Keratinocyte (primary cell): Measurements from ENCODE around the gene RAET1G. TPM values are rescaled to one million over a fixed set of nuclear protein-coding genes. Genes with fewer than 3 reads are reported as not detected.

ENCODE experiments used
- DNase-seq: peaks from one replicate; pipeline ENCODE4 v3.0.0-alpha.2; 2011; ENCODE audit warnings: low read depth, missing footprints, low spot score
- FAIRE-seq: peaks from 2 replicates; lab custom pipeline; 2011; peaks lifted over from hg19 to GRCh38; lab: Jason Lieb, UNC
- H2AFZ ChIP-seq: 2 replicates; pipeline ENCODE4 v1.6.0; 2012; ENCODE audit warnings: low read length, control low read depth, inconsistent platforms; ENCODE audit not compliant: control insufficient read depth
- H3K27ac ChIP-seq: 2 replicates; pipeline ENCODE4 v1.5.1; 2011; ENCODE audit warnings: low read length; ENCODE audit not compliant: control insufficient read depth, insufficient read depth
- H3K27me3 ChIP-seq: 3 replicates; pipeline ENCODE4 v1.6.0; 2011; ENCODE audit warnings: low read length; ENCODE audit not compliant: control insufficient read depth, insufficient read depth; ENCODE audit errors: extremely low read depth
- H3K36me3 ChIP-seq, 2 experiments: 2 replicates in 1 of 2; 3 replicates in 1 of 2; pipeline ENCODE4 v1.5.1; 2011; ENCODE audit warnings: low read length in 2 of 2, mild to moderate bottlenecking in 1 of 2; ENCODE audit not compliant: control insufficient read depth in 2 of 2, insufficient read depth in 2 of 2; ENCODE audit errors: extremely low read depth in 1 of 2
- H3K4me1 ChIP-seq: 3 replicates; pipeline ENCODE4 v1.5.1; 2011; ENCODE audit warnings: low read length; ENCODE audit not compliant: control insufficient read depth, insufficient read depth; ENCODE audit errors: extremely low read depth
- H3K4me2 ChIP-seq: 3 replicates; pipeline ENCODE4 v1.6.0; 2011; ENCODE audit warnings: low read depth, low read length; ENCODE audit not compliant: control insufficient read depth, insufficient read depth; ENCODE audit errors: extremely low read depth
- H3K4me3 ChIP-seq, 3 experiments: fragments of 200-600 bp in 1 of 3; sonication (generic) in 1 of 3; 2 replicates in 2 of 3; 3 replicates in 1 of 3; pipeline ENCODE4 v1.5.1; 2011 to 2016; ENCODE audit warnings: low read length in 3 of 3, mild to moderate bottlenecking in 3 of 3, control low read depth in 2 of 3, inconsistent platforms in 1 of 3, low read depth in 1 of 3, mixed read lengths in 1 of 3, mixed run types in 1 of 3, moderate library complexity in 1 of 3; ENCODE audit not compliant: control insufficient read depth in 2 of 3, insufficient read depth in 2 of 3; ENCODE audit errors: extremely low read depth in 1 of 3
- H3K79me2 ChIP-seq: 2 replicates; pipeline ENCODE4 v1.6.0; 2012; ENCODE audit warnings: low read length; ENCODE audit not compliant: control insufficient read depth, insufficient read depth
- H3K9ac ChIP-seq: 3 replicates; pipeline ENCODE4 v1.6.0; 2011; ENCODE audit warnings: low read length; ENCODE audit not compliant: control insufficient read depth, insufficient read depth; ENCODE audit errors: extremely low read depth
- H3K9me1 ChIP-seq: 3 replicates; pipeline ENCODE4 v1.6.0; 2011; ENCODE audit warnings: low read length; ENCODE audit not compliant: control insufficient read depth, insufficient read depth; ENCODE audit errors: extremely low read depth
- H3K9me3 ChIP-seq: 2 replicates; pipeline ENCODE4 v1.5.1; 2012; ENCODE audit warnings: low read depth, low read length; ENCODE audit not compliant: control insufficient read depth
- H4K20me1 ChIP-seq: 3 replicates; pipeline ENCODE4 v1.6.0; 2011; ENCODE audit warnings: low read length; ENCODE audit not compliant: control insufficient read depth, insufficient read depth; ENCODE audit errors: extremely low read depth
- CTCF ChIP-seq, 3 experiments: IDR thresholded peaks in 1 of 3; conservative IDR thresholded peaks in 1 of 3; optimal IDR thresholded peaks in 1 of 3; 2 replicates in 2 of 3; 3 replicates in 1 of 3; pipeline versions ENCODE3 to v1.5.1; 2011; ENCODE audit warnings: low read length in 3 of 3, mild to moderate bottlenecking in 3 of 3, moderate library complexity in 2 of 3, control low read depth in 1 of 3, inconsistent platforms in 1 of 3; ENCODE audit not compliant: insufficient read depth in 2 of 3; ENCODE audit errors: extremely low read depth in 1 of 3
- EZH2 ChIP-seq: IDR thresholded peaks from one replicate; pipeline ENCODE4 v1.6.1; 2012; ENCODE audit warnings: inconsistent platforms, mild to moderate bottlenecking, low read length, moderate library complexity
- dilution Hi-C: fragments of 300-500 bp; cut with MboI; formaldehyde crosslinking; loops from one replicate; pipeline ENCODE4 v1.7.0; 2020; ENCODE audit warnings: low sequenced_read_pairs; ENCODE audit not compliant: extremely low pct_ligation_motif_present
- polyA plus RNA-seq, 5 experiments: library from polyadenylated mRNA; depleted of rRNA in 3 of 5; stranded (reverse) in 3 of 5; stranded (forward) in 1 of 5; unstranded in 1 of 5; fragments of >200 nt; gene quantifications; 1 replicate in 1 of 5; 2 replicates in 3 of 5; 3 replicates in 1 of 5; pipeline versions ENCODE4 v1.2.1 to v1.2.3, GENCODE V29; 2011 to 2012; ENCODE audit warnings: missing spikeins in 2 of 5, low read depth in 1 of 5, low replicate concordance in 1 of 5

Gene RAET1G
- polyA plus RNA-seq, 1 donor (not counting 4 experiments of a cell fraction or from before 2014, with no cell fraction given): 16.4 TPM

DNA sequence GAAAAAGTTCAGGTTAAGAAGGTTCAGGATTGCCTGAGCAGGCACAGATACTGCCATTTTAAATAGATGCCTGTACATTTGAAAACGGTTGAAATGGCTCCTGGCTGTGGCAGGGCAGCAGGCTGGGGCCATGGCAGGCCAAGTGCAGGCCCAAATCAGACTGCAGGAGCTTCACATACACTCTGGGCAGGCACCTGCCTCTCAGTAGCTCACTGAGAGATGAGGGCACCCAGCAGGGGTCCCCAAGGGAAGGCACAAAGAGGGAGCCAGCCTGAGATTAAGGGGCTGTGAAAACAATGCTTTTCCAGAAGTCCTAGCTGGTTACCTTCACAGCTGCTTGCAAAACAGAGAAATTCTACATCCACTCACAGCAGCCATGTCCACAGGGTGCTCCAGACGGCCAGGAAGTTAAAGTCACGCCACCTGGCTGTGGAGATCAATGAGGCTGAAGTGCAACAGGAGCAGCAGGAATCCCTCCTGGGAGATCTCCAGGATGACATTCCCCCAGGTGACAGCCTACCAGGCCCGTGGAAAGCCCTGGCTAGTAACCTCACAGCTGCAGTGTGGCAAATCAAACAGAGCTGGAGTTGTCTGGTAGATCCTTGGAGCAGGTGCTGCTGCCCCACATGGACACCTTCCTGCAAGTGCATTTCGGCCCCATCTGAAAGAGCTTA is 18.8 kb downstream of the RAET1G start:
- Histone ChIP-seq H3K4me3 (no peak overlapping the region), H3K27me3 (no peaks in the 10 kb centered on the region), H4K20me1 (no peaks in the 10 kb centered on the region), H3K36me3 (no peaks in the 10 kb centered on the region), H3K79me2 (no peaks in the 10 kb centered on the region), H3K9me3 (peaks cover 1% of the 10 kb centered on the region), H2AFZ (no peak overlapping the region), H3K4me2 (no peak overlapping the region), H3K9ac (no peak overlapping the region), H3K27ac (no peak overlapping the region), H3K9me1 (no peaks in the 10 kb centered on the region), H3K4me1 (peaks cover 21% of the 10 kb centered on the region)
- dilution Hi-C loops: no loop called here
- DNase-seq: no peak
- FAIRE-seq: no peak
- no peak for TF ChIP-seq EZH2

GRCh38 chr6:149901444-149902140 is 21.3 kb downstream of the RAET1G start:
- Histone ChIP-seq H3K79me2 (no peaks in the 10 kb centered on the region), H3K9me3 (no peaks in the 10 kb centered on the region), H3K9ac (no peak overlapping the region), H3K4me3 (no peak overlapping the region), H2AFZ (no peak overlapping the region), H3K9me1 (no peaks in the 10 kb centered on the region), H3K36me3 (no peaks in the 10 kb centered on the region), H3K4me2 (no peak overlapping the region), H3K27me3 (no peaks in the 10 kb centered on the region), H4K20me1 (no peaks in the 10 kb centered on the region), H3K27ac (no peak overlapping the region), H3K4me1 (peaks cover 40% of the 10 kb centered on the region)
- no peak for FAIRE-seq
- TF ChIP-seq CTCF (optimal IDR thresholded peaks at IDR 0.05 in 1 of 3, IDR thresholded peaks at IDR 0.05 in 1 of 3, conservative IDR thresholded peaks at IDR 0.05 in 1 of 3; ENCODE audit: extremely low read depth in 1 of 3, insufficient read depth in 2 of 3, low read length in 3 of 3): no peak
- TF ChIP-seq EZH2: no peak
- dilution Hi-C loops: no loop called here
- DNase-seq: no peak
